Astrocyte (in vitro differentiated cells and primary cell): Measurements from ENCODE around the gene PLSCR3. TPM values are rescaled to one million over a fixed set of nuclear protein-coding genes. Genes with fewer than 3 reads are reported as not detected.
A peak's percentile ranks its signal among the peaks of the same experiment; 100 is the strongest.

Experiments used
- DNase-seq: peaks from one replicate; pipeline ENCODE4 v3.0.0-alpha.2; 2010; ENCODE audit warnings: low read depth
- FAIRE-seq: peaks from 2 replicates; lab custom pipeline; 2011; peaks lifted over from hg19 to GRCh38; lab: Jason Lieb, UNC
- H2AFZ ChIP-seq: 2 replicates; pipeline ENCODE4 v1.6.0; 2012; ENCODE audit warnings: low read depth, low read length, inconsistent platforms
- H3K27ac ChIP-seq: 2 replicates; pipeline ENCODE4 v1.5.1; 2011; ENCODE audit warnings: low read depth, low read length, inconsistent platforms
- H3K27me3 ChIP-seq: 2 replicates; pipeline ENCODE4 v1.6.0; 2011; ENCODE audit warnings: low read length, inconsistent platforms; ENCODE audit not compliant: insufficient read depth
- H3K36me3 ChIP-seq: 2 replicates; pipeline ENCODE4 v1.5.1; 2011; ENCODE audit warnings: low read length, inconsistent platforms; ENCODE audit not compliant: insufficient read depth
- H3K4me1 ChIP-seq: 2 replicates; pipeline ENCODE4 v1.5.1; 2011; ENCODE audit warnings: low read length, inconsistent platforms; ENCODE audit not compliant: insufficient read depth
- H3K4me2 ChIP-seq: 2 replicates; pipeline ENCODE4 v1.6.0; 2012; ENCODE audit warnings: low read length, inconsistent platforms
- H3K4me3 ChIP-seq: 2 replicates; pipeline ENCODE4 v1.5.1; 2011; ENCODE audit warnings: low read depth, mild to moderate bottlenecking, low read length, inconsistent platforms; ENCODE audit not compliant: insufficient read depth
- H3K79me2 ChIP-seq: 2 replicates; pipeline ENCODE4 v1.6.0; 2012; ENCODE audit warnings: mild to moderate bottlenecking, low read length, inconsistent platforms; ENCODE audit not compliant: insufficient read depth
- H3K9ac ChIP-seq: 2 replicates; pipeline ENCODE4 v1.6.0; 2012; ENCODE audit warnings: mild to moderate bottlenecking, low read length, inconsistent platforms
- H3K9me3 ChIP-seq: 2 replicates; pipeline ENCODE4 v1.5.1; 2012; ENCODE audit warnings: low read depth, mild to moderate bottlenecking, low read length, inconsistent platforms; ENCODE audit not compliant: insufficient read depth
- H4K20me1 ChIP-seq: 2 replicates; pipeline ENCODE4 v1.6.0; 2012; ENCODE audit warnings: low read length, inconsistent platforms; ENCODE audit not compliant: insufficient read depth
- H3K27ac Mint-ChIP-seq: one replicate; pipeline ENCODE4 v1.8.0; 2021; ENCODE audit warnings: mild to moderate bottlenecking, mixed read lengths; ENCODE audit not compliant: unreplicated experiment
- H3K27me3 Mint-ChIP-seq: one replicate; pipeline ENCODE4 v1.8.0; 2021; ENCODE audit warnings: low read depth, mixed read lengths; ENCODE audit not compliant: unreplicated experiment
- H3K36me3 Mint-ChIP-seq: one replicate; pipeline ENCODE4 v1.8.0; 2021; ENCODE audit warnings: low read depth, mixed read lengths; ENCODE audit not compliant: unreplicated experiment
- H3K4me1 Mint-ChIP-seq: one replicate; pipeline ENCODE4 v1.8.0; 2021; ENCODE audit warnings: low read depth, mixed read lengths; ENCODE audit not compliant: unreplicated experiment
- H3K4me3 Mint-ChIP-seq: one replicate; pipeline ENCODE4 v1.8.0; 2021; ENCODE audit warnings: mild to moderate bottlenecking, moderate library complexity, mixed read lengths; ENCODE audit not compliant: unreplicated experiment
- H3K9me3 Mint-ChIP-seq: one replicate; pipeline ENCODE4 v1.8.0; 2021; ENCODE audit warnings: mild to moderate bottlenecking, mixed read lengths; ENCODE audit not compliant: unreplicated experiment
- CTCF ChIP-seq: IDR thresholded peaks from 2 replicates; pipeline ENCODE4 v1.5.1; 2011; ENCODE audit warnings: low read depth, mild to moderate bottlenecking, inconsistent platforms, low read length, moderate library complexity; ENCODE audit not compliant: insufficient read depth
- EZH2 ChIP-seq: IDR thresholded peaks from 2 replicates; pipeline ENCODE4 v1.6.1; 2012; ENCODE audit warnings: mild to moderate bottlenecking, low read length, inconsistent platforms; ENCODE audit not compliant: insufficient read depth
- total RNA-seq: library from RNA; stranded (reverse); gene quantifications from 2 replicates; pipeline ENCODE4 v1.2.1, GENCODE V29; 2021

Gene PLSCR3
- total RNA-seq, 1 donor from 2014 or later, result 67.6 TPM

- Histone ChIP-seq H3K79me2 (peaks cover 23% of the 10 kb centered on the region), H3K9me3 (no peaks in the 10 kb centered on the region), H4K20me1 (peaks cover 38% of the 10 kb centered on the region), H3K9ac (no peak overlapping the region), H3K4me2 (no peak overlapping the region), H3K4me1 (peaks cover 12% of the 10 kb centered on the region), H2AFZ (no peak overlapping the region), H3K36me3 (peaks cover 25% of the 10 kb centered on the region), H3K4me3 (no peak overlapping the region), H3K27ac (no peak overlapping the region), H3K27me3 (no peaks in the 10 kb centered on the region)
- TF ChIP-seq EZH2 (no peak), CTCF (no peak)
- no peak for DNase-seq
- no peak overlapping the region for H3K27ac Mint-ChIP-seq
- H3K27me3 Mint-ChIP-seq, result no peaks in the 10 kb centered on the region
- no peak for FAIRE-seq
- no peaks in the 10 kb centered on the region for H3K9me3 Mint-ChIP-seq
- peak overlapping the region; percentile 14 for H3K4me3 Mint-ChIP-seq
- peaks cover 5% of the 10 kb centered on the region for H3K4me1 Mint-ChIP-seq
- H3K36me3 Mint-ChIP-seq, result peaks cover 21% of the 10 kb centered on the region
Measured at GRCh38 chr17:7389924-7390910, 4.1 kb downstream of the PLSCR3 start.

DNA sequence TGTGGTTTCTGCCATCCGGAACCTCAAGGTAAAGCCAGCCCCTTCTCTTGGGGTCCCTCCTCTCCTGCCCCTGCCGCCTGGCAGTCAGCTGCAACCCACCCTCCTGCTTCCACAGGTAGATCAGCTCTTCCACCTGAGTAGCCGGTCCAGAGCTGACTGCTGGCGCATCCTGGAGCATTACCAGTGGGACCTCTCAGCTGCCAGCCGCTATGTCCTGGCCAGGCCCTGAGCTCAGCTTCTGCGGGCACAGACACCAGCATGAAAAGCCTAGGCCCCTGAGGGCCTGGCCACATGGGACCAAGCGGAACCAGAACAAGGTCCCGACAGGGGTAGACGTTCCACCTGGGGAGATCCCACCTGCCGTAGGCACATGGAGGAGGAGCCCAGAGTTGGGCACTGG is 5.5 kb downstream of the PLSCR3 start:
- Histone ChIP-seq H3K79me2 (peaks cover 19% of the 10 kb centered on the region), H3K9ac (no peak overlapping the region), H3K27ac (no peak overlapping the region), H3K27me3 (peaks cover 3% of the 10 kb centered on the region), H3K4me1 (peaks cover 13% of the 10 kb centered on the region), H3K9me3 (no peaks in the 10 kb centered on the region), H3K4me3 (no peak overlapping the region), H3K36me3 (peaks cover 25% of the 10 kb centered on the region), H2AFZ (no peak overlapping the region), H3K4me2 (no peak overlapping the region), H4K20me1 (peaks cover 41% of the 10 kb centered on the region)
- H3K27ac Mint-ChIP-seq, result no peak overlapping the region
- H3K27me3 Mint-ChIP-seq, result no peaks in the 10 kb centered on the region
- DNase-seq (no peak), FAIRE-seq (no peak)
- H3K36me3 Mint-ChIP-seq, result peaks cover 23% of the 10 kb centered on the region
- H3K9me3 Mint-ChIP-seq, result peaks cover 2% of the 10 kb centered on the region
- H3K4me1 Mint-ChIP-seq, result peaks cover 4% of the 10 kb centered on the region
- no peak for TF ChIP-seq EZH2
- no peak for TF ChIP-seq CTCF
- H3K4me3 Mint-ChIP-seq, result no peak overlapping the region
